Caco-2 (cell line): ENCODE data around the gene CDKN2B-AS1. TPM values are rescaled to one million over a fixed set of nuclear protein-coding genes. Genes with fewer than 3 reads are reported as not detected.

Source experiments
- BruUV-seq: library from RNA; stranded (reverse); fragments of 400-500 nt; replicated peaks from 2 replicates; lab custom pipeline; 2021; lab: Mats Ljungman, UMichigan
- CTCF ChIA-PET: fragments of 300-600 bp; sonication (Branson Sonifier 250); formaldehyde crosslinking; loops from one replicate; lab custom pipeline; 2022; ENCODE audit warnings: antibody characterized with exemption; lab: Charles Lee
- POLR2A ChIA-PET: fragments of 300-600 bp; sonication (Branson Sonifier 250); formaldehyde crosslinking; loops from one replicate; lab custom pipeline; 2022; ENCODE audit warnings: antibody characterized with exemption; lab: Charles Lee
- DNase-seq, 2 experiments: peaks; one replicate each; pipeline versions ENCODE4 v3.0.0 to v3.0.0-alpha.2; 2020 to 2022
- H3K27me3 ChIP-seq: replicated peaks from 2 replicates; pipeline ENCODE4 v1.6.0; 2011; ENCODE audit warnings: low read length; ENCODE audit not compliant: control insufficient read depth, insufficient read depth
- H3K36me3 ChIP-seq: 2 replicates; pipeline ENCODE4 v1.5.1; 2011; ENCODE audit warnings: low read length; ENCODE audit not compliant: control insufficient read depth, insufficient read depth
- H3K4me1 ChIP-seq: fragments of 250-450 bp; sonication (Bioruptor Pico); 2 replicates; pipeline ENCODE4 v1.5.1; 2020; ENCODE audit warnings: mild to moderate bottlenecking
- H3K4me3 ChIP-seq: 2 replicates; pipeline ENCODE4 v1.5.1; 2011; ENCODE audit warnings: low read depth, mild to moderate bottlenecking, control low read depth, low read length
- H3K9me3 ChIP-seq: fragments of 250-450 bp; sonication (Bioruptor Pico); 2 replicates; pipeline ENCODE4 v1.5.1; 2020; ENCODE audit warnings: mild to moderate bottlenecking, moderate library complexity
- H3K27ac Mint-ChIP-seq: one replicate; pipeline ENCODE4 v1.8.0; 2022; ENCODE audit warnings: mixed read lengths; ENCODE audit not compliant: unreplicated experiment
- H3K27me3 Mint-ChIP-seq: one replicate; pipeline ENCODE4 v1.8.0; 2022; ENCODE audit warnings: mixed read lengths; ENCODE audit not compliant: insufficient read depth, unreplicated experiment
- H3K36me3 Mint-ChIP-seq: one replicate; pipeline ENCODE4 v1.8.0; 2022; ENCODE audit warnings: mild to moderate bottlenecking, mixed read lengths; ENCODE audit not compliant: insufficient read depth, unreplicated experiment
- H3K4me1 Mint-ChIP-seq: one replicate; pipeline ENCODE4 v1.8.0; 2022; ENCODE audit warnings: low read depth, mixed read lengths; ENCODE audit not compliant: unreplicated experiment
- H3K4me3 Mint-ChIP-seq: one replicate; pipeline ENCODE4 v1.8.0; 2022; ENCODE audit warnings: mild to moderate bottlenecking, moderate library complexity, mixed read lengths; ENCODE audit not compliant: unreplicated experiment
- H3K9me3 Mint-ChIP-seq: one replicate; pipeline ENCODE4 v1.8.0; 2022; ENCODE audit warnings: mixed read lengths; ENCODE audit not compliant: unreplicated experiment
- intact Hi-C: fragments of 100-400 bp; cut with micrococcal nuclease; formaldehyde crosslinking; loops from one replicate; pipeline ENCODE4 v1.10.0; 2022; ENCODE audit not compliant: unreplicated experiment
- total RNA-seq: library from RNA; stranded (reverse); gene quantifications from 2 replicates; pipeline ENCODE4 v1.2.3, GENCODE V29; 2022
- TF ChIP-seq, protein P1 (sequence below), 2 experiments: fragments of 200-600 bp in 1 of 2; IDR thresholded peaks; 1 replicate in 1 of 2; 2 replicates in 1 of 2; pipeline versions ENCODE4 v1.5.1 to v1.8.0; 2011 to 2022; ENCODE audit warnings: antibody characterized with exemption in 1 of 2, control low read depth in 1 of 2, inconsistent platforms in 1 of 2, low read depth in 1 of 2, low read length in 1 of 2, mild to moderate bottlenecking in 1 of 2, moderate library complexity in 1 of 2; ENCODE audit not compliant: insufficient read depth in 1 of 2, severe bottlenecking in 1 of 2, unreplicated experiment in 1 of 2

Gene CDKN2B-AS1
- total RNA-seq, 1 experiment from 2014 or later, result 1.2 TPM

DNA sequence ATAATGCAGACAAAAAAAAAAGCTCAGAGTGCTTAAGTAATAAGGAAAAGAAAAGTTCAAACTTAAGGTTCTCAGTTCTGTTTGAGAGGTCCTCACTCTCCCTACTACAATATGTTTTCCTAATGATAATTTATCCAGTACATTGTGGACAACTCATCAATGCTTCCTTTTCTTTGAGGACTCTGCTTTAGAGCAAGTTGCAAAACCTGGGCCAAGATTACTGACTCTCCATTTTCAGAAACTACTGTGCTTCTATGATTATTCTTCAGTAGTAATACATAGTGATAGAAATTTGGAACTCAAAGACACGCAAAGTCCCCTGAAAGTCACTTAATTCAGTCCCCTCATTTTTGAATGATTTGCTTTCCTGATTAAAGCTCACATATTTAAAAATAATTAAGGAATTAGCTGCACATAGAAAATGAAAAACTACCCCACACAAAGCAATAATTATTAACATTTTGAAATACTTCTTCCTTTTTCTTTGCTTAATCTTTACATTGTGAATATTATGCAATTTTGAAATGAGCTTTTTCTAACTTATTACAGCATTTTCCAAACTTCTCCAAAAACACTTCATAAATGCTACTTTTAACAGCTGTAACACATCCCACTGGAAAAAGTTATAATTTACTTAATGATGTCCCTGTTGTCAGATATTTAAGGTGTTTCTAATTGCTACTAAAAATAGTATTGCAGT lies 11.6 kb upstream of the CDKN2B-AS1 start:
- Mint-ChIP-seq H3K4me3 (no peak overlapping the region), H3K9me3 (no peaks in the 10 kb centered on the region), H3K27me3 (no peaks in the 10 kb centered on the region), H3K36me3 (no peaks in the 10 kb centered on the region), H3K27ac (no peak overlapping the region), H3K4me1 (peaks cover 6% of the 10 kb centered on the region)
- Histone ChIP-seq H3K4me1 (no peaks in the 10 kb centered on the region), H3K36me3 (no peaks in the 10 kb centered on the region), H3K4me3 (no peak overlapping the region), H3K27me3 (no peaks in the 10 kb centered on the region), H3K9me3 (no peaks in the 10 kb centered on the region)
- no peak for DNase-seq
- intact Hi-C loops, result no loop called here
- TF ChIP-seq, protein P1, sequence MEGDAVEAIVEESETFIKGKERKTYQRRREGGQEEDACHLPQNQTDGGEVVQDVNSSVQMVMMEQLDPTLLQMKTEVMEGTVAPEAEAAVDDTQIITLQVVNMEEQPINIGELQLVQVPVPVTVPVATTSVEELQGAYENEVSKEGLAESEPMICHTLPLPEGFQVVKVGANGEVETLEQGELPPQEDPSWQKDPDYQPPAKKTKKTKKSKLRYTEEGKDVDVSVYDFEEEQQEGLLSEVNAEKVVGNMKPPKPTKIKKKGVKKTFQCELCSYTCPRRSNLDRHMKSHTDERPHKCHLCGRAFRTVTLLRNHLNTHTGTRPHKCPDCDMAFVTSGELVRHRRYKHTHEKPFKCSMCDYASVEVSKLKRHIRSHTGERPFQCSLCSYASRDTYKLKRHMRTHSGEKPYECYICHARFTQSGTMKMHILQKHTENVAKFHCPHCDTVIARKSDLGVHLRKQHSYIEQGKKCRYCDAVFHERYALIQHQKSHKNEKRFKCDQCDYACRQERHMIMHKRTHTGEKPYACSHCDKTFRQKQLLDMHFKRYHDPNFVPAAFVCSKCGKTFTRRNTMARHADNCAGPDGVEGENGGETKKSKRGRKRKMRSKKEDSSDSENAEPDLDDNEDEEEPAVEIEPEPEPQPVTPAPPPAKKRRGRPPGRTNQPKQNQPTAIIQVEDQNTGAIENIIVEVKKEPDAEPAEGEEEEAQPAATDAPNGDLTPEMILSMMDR (IDR thresholded peaks at IDR 0.05; ENCODE audit: insufficient read depth in 1 of 2, low read depth in 1 of 2, low read length in 1 of 2, severe bottlenecking in 1 of 2, unreplicated experiment in 1 of 2), result no peak
- ChIA-PET POLR2A (interaction anchor here (0.6 kb wide), 1 partner anchor 235 kb away, joined by 3 read pairs; no protein-coding TSS in a partner anchor), CTCF (no interaction called here)
- no TSS peak for BruUV-seq

DNA sequence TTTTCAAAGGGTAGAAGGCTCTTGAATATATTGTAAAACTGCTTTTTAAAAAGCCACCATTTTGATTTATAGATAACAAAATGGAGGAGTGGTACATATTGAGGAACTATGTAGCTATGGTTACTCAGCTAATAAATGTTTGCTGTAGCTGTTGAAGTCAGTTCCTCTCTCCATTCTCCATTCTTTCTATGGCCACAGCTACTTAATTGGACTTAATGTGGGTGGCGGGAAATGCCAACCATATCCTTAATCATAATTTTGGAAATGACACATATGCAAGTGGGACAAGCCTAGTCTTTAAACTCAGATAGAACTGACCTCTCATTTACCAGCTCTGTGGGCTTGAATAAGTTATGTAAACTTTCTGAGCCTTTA lies 11.0 kb upstream of the CDKN2B-AS1 start:
- POLR2A ChIA-PET, result no interaction called here
- no TSS peak for BruUV-seq

DNA sequence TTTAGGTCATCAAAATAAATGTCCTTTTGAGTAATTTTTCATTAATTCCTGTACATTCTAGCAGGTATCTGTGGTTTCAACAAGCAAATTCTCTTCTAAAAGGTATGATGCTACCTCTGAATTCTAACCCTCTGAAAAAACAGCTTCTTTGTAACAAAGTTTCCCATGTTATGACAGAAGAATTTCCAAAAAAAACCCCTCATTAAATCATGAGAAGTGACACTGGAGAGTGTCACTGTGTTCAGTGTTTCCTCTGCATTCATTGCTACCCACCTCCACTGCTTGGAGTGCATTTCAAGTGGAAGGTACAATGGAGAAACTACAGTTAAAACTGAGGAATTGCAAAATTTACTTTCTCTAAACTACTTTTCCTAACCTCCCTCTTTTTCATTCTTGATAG lies 10.5 kb upstream of the CDKN2B-AS1 start:
- Mint-ChIP-seq H3K9me3 (no peaks in the 10 kb centered on the region), H3K4me1 (peaks cover 4% of the 10 kb centered on the region), H3K27me3 (no peaks in the 10 kb centered on the region), H3K4me3 (no peak overlapping the region), H3K36me3 (no peaks in the 10 kb centered on the region), H3K27ac (no peak overlapping the region)
- Histone ChIP-seq H3K36me3 (no peaks in the 10 kb centered on the region), H3K4me3 (no peak overlapping the region), H3K9me3 (no peaks in the 10 kb centered on the region), H3K4me1 (no peaks in the 10 kb centered on the region), H3K27me3 (no peaks in the 10 kb centered on the region)
- intact Hi-C loops, result no loop called here
- TF ChIP-seq, protein P1 (IDR thresholded peaks at IDR 0.05; ENCODE audit: insufficient read depth in 1 of 2, low read depth in 1 of 2, low read length in 1 of 2, severe bottlenecking in 1 of 2, unreplicated experiment in 1 of 2), result no peak
- POLR2A ChIA-PET, result no interaction called here
- CTCF ChIA-PET, result no interaction called here
- no TSS peak for BruUV-seq
- DNase-seq, result no peak

More for the DNA sequence above, 11.0 kb upstream of the CDKN2B-AS1 start:
- Histone ChIP-seq H3K9me3 (no peaks in the 10 kb centered on the region), H3K36me3 (no peaks in the 10 kb centered on the region), H3K4me1 (no peaks in the 10 kb centered on the region), H3K27me3 (no peaks in the 10 kb centered on the region), H3K4me3 (no peak overlapping the region)
- Mint-ChIP-seq H3K9me3 (no peaks in the 10 kb centered on the region), H3K4me3 (no peak overlapping the region), H3K27ac (no peak overlapping the region), H3K27me3 (no peaks in the 10 kb centered on the region), H3K4me1 (peaks cover 6% of the 10 kb centered on the region), H3K36me3 (no peaks in the 10 kb centered on the region)
- TF ChIP-seq, protein P1 (IDR thresholded peaks at IDR 0.05; ENCODE audit: insufficient read depth in 1 of 2, low read depth in 1 of 2, low read length in 1 of 2, severe bottlenecking in 1 of 2, unreplicated experiment in 1 of 2), result no peak
- CTCF ChIA-PET, result no interaction called here
- intact Hi-C loops, result no loop called here
- DNase-seq, result no peak
